ENCODE data around the gene KLHL26. TPM values are rescaled to one million over a fixed set of nuclear protein-coding genes. Genes with fewer than 3 reads are reported as not detected.
A peak's percentile ranks its signal among the peaks of the same experiment; 100 is the strongest.

Gene KLHL26
- total RNA-seq, 1 experiment from 2014 or later, result 7.5 TPM

- peak within 1 kb of the TSS; percentile 53 for H3K4me3 Mint-ChIP-seq (ENCODE audit: low read depth, unreplicated experiment)
- intact Hi-C loops (cut with micrococcal nuclease; ENCODE audit: unreplicated experiment), result no loop called here
- H3K4me1 Mint-ChIP-seq (ENCODE audit: low read depth, unreplicated experiment), result peaks cover 7% of the 10 kb centered on the region
- H3K9me3 Mint-ChIP-seq (ENCODE audit: low read depth, unreplicated experiment), result no peaks in the 10 kb centered on the region
- H3K27ac Mint-ChIP-seq (ENCODE audit: unreplicated experiment), result no peak within 1 kb of the TSS
- no TSS peak for BruUV-seq (replicated peaks)
- DNase-seq, result no peak
- H3K36me3 Mint-ChIP-seq (ENCODE audit: insufficient read depth, unreplicated experiment), result peaks cover 3% of the 10 kb centered on the region
- H3K27me3 Mint-ChIP-seq (ENCODE audit: unreplicated experiment), result peaks cover 73% of the 10 kb centered on the region
- CTCF ChIA-PET, result no interaction called here
- TF ChIP-seq CTCF (IDR thresholded peaks at IDR 0.05; ENCODE audit: unreplicated experiment), result no peak
Measured at GRCh38 chr19:18606281-18607225, 30.3 kb upstream of the KLHL26 start, which contains the start of gene CRLF1. TSS of gene CRLF1 (minus strand) at chr19:18606799. CDS start at chr19:18606656, 143 bp downstream.

GRCh38 chr19:18607226-18608101, 29.4 kb upstream of the KLHL26 start:
- TF ChIP-seq CTCF (IDR thresholded peaks at IDR 0.05; ENCODE audit: unreplicated experiment), result no peak

GRCh38 chr19:18608102-18608804, 28.6 kb upstream of the KLHL26 start:
- Mint-ChIP-seq H3K4me3 (ENCODE audit: low read depth, unreplicated experiment) (no peak overlapping the region), H3K27ac (ENCODE audit: unreplicated experiment) (no peak overlapping the region), H3K36me3 (ENCODE audit: insufficient read depth, unreplicated experiment) (peaks cover 4% of the 10 kb centered on the region), H3K9me3 (ENCODE audit: low read depth, unreplicated experiment) (no peaks in the 10 kb centered on the region), H3K4me1 (ENCODE audit: low read depth, unreplicated experiment) (peaks cover 7% of the 10 kb centered on the region), H3K27me3 (ENCODE audit: unreplicated experiment) (peaks cover 80% of the 10 kb centered on the region)
- BruUV-seq (replicated peaks), result no TSS peak
- no peak for DNase-seq
- CTCF ChIA-PET, result no interaction called here
- no peak for TF ChIP-seq CTCF (IDR thresholded peaks at IDR 0.05; ENCODE audit: unreplicated experiment)
- intact Hi-C loops (cut with micrococcal nuclease; ENCODE audit: unreplicated experiment), result no loop called here

More at GRCh38 chr19:18607226-18608101, 29.4 kb upstream of the KLHL26 start:
- Mint-ChIP-seq H3K4me3 (ENCODE audit: low read depth, unreplicated experiment) (peak overlapping the region; percentile 34), H3K27me3 (ENCODE audit: unreplicated experiment) (peaks cover 80% of the 10 kb centered on the region), H3K36me3 (ENCODE audit: insufficient read depth, unreplicated experiment) (peaks cover 3% of the 10 kb centered on the region), H3K9me3 (ENCODE audit: low read depth, unreplicated experiment) (no peaks in the 10 kb centered on the region), H3K4me1 (ENCODE audit: low read depth, unreplicated experiment) (peaks cover 7% of the 10 kb centered on the region), H3K27ac (ENCODE audit: unreplicated experiment) (no peak overlapping the region)
- no peak for DNase-seq
- CTCF ChIA-PET, result no interaction called here
- BruUV-seq (replicated peaks), result no TSS peak
- intact Hi-C loops (cut with micrococcal nuclease; ENCODE audit: unreplicated experiment), result no loop called here

Measured in Calu3 (cell line).